ENCODE data around the gene TMEM258.

The TMEM258 gene

DNA sequence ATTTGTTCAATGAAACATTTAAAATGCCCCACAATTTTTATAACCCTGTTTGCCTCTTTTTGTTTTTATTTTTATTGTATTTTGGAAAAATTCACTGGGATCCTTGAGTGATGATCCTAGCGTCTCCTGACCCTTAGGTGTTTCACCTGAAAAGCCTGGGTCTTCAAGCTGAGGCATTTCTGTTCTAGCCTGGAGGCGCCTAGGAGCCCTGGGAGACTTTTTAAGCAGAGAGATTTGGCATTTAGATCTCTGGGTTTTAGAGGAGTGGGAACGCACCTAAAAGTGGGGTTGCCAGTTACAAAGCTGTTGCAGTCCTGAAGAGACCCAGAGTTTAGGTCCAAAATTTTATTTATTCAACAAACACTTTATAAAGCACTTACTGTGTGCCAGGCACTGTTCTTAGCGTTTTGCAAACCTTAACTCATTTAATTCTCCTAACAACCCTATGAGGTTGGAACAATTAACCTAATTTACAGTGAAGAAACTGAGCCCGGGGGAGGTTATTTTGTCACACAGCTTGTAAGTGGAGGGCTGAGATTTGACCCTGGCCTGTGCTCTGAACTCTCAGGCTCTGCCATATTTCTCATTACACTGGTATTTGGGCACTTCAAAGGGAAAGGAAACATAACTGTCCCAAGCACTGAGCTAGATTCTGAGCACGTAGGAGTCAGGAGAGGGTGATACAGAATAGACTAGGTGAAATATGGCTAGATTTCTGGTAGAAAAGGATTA is 25.2 kb upstream of the TMEM258 start:
- DNase-seq = no peak

DNA sequence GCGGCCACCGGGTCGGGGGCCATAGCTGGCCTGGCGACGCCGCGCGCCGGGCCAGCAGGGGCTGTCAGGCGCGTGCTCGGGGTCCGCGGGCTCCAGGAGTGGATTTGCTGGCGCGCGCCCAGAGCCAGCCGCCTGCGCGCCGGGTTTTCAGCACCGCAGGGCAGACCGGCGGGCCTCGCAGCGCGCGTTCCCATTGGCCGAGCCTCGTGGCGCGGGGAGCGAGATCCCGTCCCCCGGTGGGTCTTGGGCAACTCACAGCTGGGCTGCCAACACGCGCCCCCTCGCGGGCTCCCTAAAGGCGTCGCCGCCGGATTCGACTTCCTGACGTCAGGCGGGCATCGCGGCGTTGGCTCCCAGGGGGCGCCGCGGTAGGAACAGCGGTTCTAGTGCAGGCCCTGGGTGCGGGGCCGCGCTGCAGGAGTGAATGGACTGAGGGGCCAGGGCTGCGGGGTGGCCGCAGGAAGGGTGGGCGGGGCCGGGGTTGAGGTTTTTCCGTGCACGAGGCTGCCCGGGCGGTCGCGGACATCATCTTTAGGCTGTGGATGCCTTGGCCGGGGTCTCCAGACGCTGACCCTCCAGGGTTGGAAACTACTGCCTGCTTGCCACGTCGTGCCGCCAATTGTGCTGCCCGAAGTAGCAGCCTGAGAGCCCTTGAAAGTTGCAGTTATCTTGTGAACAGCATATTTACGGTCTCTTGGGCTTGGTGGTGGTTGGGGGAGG is 24.5 kb upstream of the TMEM258 start, which contains the start of gene FADS1:
TSS of gene FADS1 (minus strand) at position 268 of the 720 bp plus-strand sequence. CDS start at position 194, 74 bp downstream.
- DNase-seq = peak; percentile 62 to 93

DNA sequence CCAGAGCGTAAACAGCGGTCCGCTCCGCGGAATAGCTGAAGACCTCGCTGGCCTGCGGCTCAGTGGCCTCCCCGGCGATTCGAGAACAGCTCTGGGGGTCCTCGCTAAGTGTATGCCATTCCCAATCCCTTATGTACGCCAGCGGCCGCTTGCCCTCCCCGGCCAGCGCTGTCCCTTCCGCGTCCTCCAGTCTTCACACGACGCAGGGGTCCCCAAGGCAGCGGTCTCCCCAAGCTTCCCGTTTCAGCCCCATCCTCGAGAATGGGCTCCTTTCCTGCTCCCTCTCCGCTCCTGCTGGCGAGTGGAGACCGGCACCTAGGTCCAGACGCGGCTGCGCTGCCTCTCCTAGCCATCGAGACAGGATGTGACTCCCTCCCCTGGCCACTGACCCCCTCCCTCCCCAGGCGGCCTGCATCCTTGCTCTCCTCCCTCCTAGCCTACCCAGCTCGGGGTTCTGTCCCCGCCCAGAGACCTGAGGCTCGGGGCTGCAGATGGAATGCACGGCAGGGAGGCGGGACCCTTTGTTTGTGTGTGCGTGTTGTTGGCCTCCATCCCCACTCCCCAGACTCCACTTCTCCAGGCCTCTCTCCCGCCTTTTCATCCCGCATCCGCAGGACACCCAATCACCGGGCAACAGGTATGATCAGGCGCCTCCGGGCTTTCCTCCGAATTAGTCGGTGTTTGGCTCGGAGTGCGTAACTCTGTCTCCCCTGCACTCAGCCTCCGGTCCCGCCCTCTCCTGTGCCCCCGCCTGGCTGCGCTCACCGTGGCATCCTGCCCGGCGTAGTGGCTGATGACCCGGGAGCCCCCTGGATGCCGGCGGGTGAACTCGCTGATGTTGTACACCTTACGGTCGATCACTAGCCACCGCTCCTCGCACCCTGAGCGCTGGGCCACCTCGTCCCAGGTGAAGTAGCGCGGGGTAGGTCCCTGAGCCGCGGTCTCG is 23.7 kb upstream of the TMEM258 start:
- peak in 1 of 2 experiments; percentile 40 for DNase-seq

DNA sequence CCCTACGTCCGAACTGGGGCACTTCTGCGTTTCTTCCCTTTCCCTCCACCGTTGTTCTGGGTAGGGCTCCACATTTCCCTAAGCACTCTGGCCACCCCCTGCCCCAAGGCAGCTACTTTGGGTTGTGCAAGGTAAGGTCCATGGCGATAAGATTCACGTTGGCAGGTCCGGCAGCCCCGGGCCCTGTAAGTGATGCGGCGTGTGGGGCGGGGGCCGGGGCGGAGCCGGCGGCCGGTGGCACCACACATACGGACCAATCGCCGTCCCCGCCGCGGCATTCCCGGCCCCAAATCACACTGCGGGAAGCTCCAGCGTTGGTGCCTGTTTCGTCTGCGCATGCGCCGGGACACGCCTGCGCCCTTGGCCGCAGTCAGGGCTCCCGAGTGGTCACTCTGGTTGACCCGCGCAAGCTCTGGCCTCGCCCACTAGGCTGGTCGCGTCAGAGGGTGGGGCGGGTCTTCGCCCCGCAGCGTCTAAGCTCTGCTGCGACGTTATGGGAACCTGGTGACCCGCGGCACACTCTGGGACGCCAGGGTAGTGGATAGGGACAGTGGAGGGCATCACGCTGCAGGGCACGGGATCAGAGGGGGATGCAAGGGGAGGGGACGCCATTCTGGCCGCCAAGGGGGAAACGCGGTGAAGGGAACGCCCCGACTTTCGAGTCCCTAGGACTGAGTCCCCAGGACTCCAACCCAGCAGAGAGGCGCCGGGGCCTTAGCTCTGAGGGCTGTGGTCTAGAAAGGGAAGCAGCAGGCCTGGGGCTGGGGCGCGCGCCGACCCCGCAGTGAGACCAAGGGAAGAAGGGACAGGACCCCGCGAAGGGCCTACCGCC is 22.8 kb upstream of the TMEM258 start:
- DNase-seq = peak; percentile 56 to 58

DNA sequence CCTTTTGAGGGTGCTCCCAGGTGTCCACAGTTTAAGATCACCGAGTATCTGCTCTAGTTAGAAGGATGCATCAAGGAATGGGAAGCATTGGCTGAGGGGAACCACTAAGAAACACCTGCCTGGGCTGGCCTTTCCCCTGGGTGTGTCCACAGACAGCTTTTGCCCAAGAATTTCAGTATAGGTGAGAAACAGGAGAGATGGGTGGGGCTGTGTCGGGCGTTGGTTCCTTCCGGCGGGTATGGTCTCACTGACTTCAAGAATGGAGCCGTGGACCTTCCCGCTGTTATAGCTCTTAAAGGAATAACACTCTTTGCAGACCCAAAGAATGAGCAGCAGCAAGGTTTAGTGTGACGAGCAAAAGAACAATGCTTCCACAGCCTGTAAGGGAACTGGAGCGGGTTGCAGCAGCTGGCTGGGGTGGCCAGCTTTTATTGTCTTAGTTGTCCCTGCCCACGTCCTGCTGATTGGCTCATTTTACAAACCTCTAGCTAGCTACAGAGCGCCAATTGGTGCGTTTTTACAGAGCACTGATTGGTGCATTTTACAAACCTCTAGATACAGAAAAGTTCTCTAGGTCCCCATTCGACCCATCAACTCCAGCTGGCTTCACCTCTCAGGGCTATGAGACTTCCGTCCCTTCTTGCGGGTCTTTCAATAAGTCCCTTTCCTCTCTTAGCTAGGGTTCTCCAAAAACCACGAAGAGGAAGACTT is 22.0 kb upstream of the TMEM258 start:
- DNase-seq = no peak

DNA sequence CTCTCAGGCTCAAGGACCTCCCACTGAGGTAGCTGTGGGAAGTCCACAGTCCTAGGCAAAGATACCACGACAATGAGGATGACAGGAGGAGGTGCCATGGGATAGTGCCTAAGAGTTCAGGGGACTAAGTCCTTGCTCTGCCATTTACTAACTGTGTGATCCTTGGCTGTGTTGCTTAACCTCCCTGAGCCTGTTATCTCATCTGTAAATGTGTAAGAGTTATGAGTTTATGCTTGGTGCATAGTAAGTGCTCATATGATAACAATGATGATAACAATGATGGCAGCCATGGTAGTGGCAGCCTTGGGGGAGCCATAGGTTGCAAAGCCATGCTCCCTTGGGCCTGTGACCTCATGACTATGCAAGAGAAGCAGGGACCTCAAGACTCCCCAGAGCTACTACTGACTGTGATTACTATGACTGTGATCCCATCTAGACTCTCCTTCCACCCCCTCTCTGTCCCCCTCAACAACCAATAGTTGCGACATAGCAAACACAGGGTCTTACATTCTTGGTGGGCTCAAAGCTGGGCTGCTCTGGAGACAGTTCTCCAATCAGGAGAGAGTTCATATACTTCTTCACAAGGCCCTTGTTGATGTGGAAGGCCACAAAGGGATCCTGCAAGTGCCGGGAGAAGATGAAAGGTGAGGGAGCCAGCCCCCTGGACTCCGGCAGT is 20.5 kb upstream of the TMEM258 start:
- DNase-seq = no peak

DNA sequence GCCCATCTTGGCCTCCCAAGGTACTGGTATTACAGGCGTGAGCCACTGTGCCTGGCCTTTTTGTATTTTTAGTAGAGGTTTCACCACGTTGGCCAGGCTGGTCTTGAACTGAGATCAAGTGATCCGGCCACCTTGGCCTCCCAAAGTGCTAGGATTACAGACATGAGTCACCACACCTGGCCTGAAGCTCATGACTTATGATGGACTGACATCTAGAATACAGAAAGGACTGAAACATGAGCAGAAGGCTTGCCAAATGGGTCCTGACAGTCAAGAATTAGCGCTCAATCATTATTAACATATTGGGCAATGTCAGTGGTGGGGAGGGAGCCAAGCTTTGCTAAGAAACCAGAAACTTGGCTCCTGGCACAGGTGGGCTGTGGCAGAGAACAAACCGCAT is 19.4 kb upstream of the TMEM258 start:
- no peak for DNase-seq

DNA sequence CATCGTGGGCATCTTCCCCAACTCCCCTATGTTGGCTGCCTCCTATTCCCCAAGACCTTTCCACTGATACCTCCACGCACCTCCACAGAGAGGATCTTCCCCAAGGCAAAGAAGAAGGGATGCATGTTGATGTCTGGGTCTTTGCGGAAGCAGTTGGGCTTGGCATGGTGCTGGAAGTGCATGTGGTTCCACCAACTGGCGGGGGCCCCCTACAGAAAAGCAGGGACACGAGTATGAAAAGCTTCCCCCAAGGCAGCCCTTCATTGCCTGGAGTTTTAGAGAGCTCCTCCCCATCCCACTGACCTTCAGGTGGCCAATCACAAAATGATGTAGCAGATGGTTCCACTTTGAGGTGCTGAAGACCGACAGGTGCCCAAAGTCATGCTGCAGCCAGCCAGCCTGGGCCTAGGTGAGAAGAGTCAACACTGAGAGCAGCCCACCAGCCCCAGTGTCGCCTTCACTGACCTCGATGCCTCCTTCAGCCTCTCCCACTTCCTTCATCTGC is 18.3 kb upstream of the TMEM258 start:
- DNase-seq = no peak

DNA sequence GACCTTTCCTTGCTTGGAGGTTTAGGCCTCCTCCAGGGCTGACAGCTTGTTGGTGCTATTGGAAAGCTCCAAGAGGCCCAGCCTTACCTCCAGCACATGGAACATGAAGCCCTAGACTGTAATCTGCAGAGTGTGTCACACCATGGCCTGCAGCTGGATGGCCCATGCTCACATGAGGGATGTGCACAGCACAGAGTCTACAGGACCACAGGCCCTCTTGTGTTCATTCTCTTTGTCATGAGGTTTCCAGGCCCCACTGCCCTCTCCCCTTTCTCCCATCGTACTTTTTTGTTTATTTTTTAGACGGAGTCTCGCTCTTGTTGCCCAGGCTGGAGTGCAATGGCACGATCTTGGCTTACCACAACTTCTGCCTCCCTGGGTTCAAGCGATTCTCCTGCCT is 14.4 kb upstream of the TMEM258 start:
- no peak for DNase-seq

DNA sequence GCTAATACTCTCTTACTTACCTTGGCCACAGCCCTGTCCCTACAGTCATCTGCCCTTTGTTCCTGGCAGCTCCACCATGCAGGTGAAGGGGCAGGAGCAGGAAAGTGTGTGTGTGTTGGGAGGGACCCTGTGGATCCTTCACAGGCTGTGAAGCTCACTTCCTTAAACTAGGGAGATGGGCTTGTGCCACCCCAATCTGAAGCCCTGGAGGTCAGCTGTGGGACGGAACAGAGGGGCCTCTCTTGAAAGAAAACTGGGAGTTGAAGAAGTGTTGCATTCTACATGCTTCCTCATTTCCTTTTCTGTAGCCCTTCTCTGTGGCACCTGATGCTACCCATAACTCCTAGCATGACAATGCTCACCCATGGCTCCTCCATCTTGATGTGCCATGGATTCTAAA is 12.7 kb upstream of the TMEM258 start:
- DNase-seq = no peak

DNA sequence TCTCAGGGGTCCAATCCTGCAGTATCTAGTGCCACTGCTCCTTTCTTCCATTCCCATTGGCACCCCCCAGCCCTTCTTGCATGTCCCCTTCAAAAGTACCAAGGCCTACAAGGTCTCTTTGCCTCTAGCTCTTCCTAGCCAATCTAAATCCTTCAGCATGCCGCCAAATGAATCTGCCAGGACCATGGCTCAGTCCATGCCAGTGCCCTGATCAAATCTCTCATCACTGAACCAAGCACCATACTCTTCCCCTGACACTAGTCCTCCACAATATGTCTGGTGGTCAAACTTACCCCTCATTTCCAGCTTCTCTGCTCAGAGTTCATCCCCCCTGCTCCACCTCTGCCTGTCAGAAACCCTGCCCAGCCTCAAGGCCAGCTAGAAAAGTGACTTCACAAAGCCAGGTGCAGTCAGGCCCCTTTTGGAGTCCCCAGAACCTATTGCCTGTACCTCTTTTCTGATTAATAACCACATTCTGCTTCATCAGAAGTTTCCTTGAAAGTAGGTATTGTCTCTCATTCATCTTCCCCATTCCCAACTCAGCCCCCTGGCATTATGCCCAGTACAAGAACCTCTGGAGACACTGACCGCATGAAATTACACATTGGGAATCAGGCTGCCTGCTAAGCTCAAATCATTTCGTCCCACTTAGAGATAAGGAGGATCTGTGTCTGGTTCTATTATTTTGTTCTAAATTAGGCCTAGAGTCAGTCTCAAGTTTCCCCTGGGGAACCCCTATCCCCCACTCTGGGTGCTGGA is 11.7 kb upstream of the TMEM258 start:
- no peak for DNase-seq

DNA sequence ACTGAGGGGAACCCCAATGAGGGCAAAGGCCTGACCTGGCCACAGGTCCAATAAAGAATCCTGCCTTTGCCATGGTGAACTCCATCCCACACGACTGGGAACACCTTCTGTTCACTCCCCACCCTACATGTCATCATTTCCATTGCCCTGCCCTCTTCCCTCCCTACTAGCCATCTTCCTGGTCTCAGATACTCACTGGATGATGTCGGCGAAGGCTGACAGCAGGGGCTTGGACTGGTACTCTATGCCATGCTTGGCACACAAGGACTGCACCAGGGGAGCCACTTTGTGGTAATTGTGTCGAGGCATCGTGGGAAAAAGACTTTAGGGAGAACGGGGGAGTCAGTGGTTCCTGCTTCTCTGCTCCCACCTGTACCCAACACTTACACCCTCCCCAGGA is 10.2 kb upstream of the TMEM258 start:
- DNase-seq = no peak

DNA sequence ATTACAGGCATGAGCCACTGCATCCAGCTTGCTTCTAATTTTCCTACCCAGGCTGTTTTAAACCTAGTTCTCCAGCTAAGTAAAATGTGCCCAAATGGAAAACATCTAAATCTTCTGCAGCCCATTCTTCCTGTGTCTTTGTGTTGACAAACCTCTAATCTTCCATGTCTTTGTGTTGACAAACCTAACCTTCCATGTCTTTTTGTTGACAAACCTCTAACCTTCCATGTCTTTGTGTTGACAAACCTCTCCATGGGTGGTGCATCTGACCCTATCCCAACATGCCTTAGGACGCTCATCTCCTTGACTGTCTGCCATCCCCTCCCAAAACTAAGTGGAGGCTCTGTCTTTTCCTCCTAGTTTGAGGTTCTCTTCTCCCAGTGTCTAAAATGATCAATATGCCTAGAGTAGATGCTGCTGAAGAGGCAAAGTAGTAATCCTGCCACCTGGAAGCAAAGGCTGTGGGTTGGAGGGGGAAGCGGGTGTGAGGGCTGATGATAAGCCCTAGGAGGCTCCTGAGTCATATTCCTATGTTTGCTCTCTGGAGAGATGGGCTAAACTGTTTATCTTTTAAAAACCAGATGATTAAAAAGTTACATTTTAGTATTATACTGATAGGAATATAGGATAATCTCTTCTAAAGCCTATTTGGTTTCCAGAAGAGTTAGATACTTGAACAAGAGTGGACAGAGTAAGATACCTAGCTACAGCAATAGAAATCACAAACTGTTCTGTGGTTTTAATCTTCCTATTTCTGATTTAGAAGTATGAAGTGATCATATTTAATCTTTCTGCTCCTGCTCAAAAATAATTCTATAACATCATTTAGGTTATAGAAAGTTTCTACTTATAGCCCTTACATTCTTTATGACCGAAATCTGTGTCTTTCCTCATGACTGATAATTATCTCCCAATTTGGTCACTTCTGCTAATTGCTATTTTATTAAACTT is 8.2 kb upstream of the TMEM258 start:
- DNase-seq = no peak

DNA sequence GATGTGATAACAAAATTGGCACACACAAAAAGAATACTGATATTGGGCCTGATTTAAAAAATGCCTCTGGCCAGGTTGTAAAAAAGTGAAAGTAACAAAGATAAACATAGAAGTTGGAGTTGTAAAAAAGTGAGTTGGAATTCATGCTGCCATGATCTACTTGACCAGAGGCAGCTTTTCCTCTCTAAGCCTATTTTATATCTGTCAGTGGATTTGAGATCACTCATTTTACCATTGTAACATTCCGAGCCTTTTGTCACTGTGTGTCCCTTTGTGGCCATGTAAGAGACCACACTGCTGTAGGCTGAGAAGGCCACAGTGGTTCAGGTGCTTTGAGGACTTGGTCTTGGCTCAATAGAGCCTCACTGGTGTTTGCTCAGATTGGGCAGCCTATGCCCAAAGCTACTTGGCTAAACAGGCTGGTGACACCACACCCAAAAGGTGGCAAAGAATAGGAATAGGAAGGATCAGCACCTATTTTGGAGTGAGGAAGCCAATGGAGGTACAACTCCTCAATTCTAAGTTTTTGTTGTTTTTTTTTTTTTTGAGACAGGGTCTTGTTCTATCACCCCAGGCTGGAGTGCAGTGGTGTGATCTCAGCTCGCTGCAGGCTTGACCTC is 7.4 kb upstream of the TMEM258 start:
- no peak for DNase-seq

DNA sequence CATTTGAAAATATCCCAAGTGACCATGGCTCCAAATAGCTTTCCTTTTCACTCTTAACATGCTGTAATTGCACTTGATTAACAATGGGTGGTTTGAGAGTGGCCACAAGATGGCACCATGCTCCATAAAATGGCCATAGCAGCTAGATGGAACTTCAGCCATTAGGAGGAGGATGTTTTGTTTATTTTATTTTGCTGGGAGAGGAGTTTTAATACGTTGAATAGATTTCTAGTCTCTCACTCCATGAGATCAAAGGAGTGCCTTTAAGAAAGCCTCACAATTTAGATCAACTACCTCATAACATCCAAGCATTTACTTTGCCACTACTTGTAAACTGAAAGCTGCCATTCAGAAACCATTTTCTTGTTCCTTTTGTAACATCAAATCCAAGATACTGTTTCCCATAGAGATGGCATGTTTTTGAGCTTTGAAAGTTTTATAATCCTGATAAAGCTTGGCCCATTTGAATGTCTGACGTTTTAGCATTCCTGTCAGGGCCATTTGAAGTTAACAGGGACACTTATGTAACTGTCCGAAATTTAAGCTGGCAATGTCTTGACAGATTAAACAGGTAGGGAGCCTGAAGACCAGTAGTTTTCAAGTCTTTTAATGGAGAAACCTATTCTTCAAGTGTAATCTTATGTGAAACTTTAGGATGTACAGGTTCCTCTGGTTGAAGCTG is 5.0 kb upstream of the TMEM258 start:
- DNase-seq = peak; percentile 25 to 27

DNA sequence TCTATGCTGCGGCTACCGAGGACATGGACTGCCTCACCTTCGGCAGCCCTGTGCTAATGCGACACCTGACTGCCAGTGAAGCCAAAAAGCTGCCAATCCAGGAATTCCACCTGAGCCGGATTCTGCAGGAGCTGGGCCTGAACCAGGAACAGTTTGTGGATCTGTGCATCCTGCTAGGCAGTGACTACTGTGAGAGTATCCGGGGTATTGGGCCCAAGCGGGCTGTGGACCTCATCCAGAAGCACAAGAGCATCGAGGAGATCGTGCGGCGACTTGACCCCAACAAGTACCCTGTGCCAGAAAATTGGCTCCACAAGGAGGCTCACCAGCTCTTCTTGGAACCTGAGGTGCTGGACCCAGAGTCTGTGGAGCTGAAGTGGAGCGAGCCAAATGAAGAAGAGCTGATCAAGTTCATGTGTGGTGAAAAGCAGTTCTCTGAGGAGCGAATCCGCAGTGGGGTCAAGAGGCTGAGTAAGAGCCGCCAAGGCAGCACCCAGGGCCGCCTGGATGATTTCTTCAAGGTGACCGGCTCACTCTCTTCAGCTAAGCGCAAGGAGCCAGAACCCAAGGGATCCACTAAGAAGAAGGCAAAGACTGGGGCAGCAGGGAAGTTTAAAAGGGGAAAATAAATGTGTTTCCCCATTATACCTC is 3.6 kb upstream of the TMEM258 start:
- DNase-seq = no peak

DNA sequence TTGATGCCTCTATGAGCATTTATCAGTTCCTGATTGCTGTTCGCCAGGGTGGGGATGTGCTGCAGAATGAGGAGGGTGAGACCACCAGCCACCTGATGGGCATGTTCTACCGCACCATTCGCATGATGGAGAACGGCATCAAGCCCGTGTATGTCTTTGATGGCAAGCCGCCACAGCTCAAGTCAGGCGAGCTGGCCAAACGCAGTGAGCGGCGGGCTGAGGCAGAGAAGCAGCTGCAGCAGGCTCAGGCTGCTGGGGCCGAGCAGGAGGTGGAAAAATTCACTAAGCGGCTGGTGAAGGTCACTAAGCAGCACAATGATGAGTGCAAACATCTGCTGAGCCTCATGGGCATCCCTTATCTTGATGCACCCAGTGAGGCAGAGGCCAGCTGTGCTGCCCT is 3.1 kb upstream of the TMEM258 start:
- DNase-seq = no peak

All from NCI-H187 (cell line).